ENCODE results near the gene FLYWCH2. TPM values are rescaled to one million over a fixed set of nuclear protein-coding genes. Genes with fewer than 3 reads are reported as not detected.
A peak's percentile ranks its signal among the peaks of the same experiment; 100 is the strongest.

FLYWCH2 gene
- polyA plus RNA-seq, 1 experiment, result 22.4 TPM

DNA sequence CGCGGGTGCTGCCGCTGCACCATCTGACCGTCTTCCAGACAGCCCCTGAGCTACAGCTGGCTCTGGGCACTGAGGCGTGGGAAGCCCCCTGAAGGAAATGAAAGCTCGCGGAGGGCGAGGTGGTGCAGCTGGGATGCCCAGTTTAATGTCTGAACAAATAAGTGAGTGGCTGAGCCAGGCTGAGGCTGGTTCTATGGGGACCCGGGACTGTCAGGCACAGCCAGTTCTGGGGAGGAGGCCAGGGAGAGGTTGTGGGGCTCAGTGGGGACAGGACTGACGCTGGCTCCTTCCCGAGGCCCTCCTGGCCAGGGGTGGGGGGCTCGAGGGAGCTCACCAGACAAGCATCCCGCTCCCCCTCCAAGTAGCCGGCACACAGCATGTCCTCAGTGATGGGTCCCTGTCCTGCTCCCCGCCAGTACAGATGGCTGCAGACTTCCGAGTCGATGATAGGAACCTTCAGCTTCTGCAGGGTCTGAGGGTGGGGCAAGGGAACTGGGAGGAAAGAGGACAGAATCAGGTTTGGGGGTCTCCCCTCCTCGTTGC lies 29.4 kb upstream of the FLYWCH2 start:
- H3K4me3 ChIP-seq (ENCODE audit: low read depth, low read length), result no peak overlapping the region
- no peak overlapping the region for H3K27ac ChIP-seq (ENCODE audit: low read depth, low read length)
- no peak for DNase-seq (ENCODE audit: low read depth, low spot score)
- H3K9me3 ChIP-seq (ENCODE audit: control insufficient read depth, insufficient read depth, low read length), result peaks cover 41% of the 10 kb centered on the region
- H3K27me3 ChIP-seq (ENCODE audit: control insufficient read depth, insufficient read depth, low read length), result peaks cover 10% of the 10 kb centered on the region
- CTCF ChIA-PET, result interaction anchor here (0.6 to 2.2 kb wide), 4 partner anchors 12 to 28 kb away, joined by 3 to 9 read pairs (median 5); no protein-coding TSS in a partner anchor
- POLR2A ChIA-PET, result no interaction called here
- TF ChIP-seq, protein P1, sequence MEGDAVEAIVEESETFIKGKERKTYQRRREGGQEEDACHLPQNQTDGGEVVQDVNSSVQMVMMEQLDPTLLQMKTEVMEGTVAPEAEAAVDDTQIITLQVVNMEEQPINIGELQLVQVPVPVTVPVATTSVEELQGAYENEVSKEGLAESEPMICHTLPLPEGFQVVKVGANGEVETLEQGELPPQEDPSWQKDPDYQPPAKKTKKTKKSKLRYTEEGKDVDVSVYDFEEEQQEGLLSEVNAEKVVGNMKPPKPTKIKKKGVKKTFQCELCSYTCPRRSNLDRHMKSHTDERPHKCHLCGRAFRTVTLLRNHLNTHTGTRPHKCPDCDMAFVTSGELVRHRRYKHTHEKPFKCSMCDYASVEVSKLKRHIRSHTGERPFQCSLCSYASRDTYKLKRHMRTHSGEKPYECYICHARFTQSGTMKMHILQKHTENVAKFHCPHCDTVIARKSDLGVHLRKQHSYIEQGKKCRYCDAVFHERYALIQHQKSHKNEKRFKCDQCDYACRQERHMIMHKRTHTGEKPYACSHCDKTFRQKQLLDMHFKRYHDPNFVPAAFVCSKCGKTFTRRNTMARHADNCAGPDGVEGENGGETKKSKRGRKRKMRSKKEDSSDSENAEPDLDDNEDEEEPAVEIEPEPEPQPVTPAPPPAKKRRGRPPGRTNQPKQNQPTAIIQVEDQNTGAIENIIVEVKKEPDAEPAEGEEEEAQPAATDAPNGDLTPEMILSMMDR (IDR thresholded peaks at IDR 0.05; ENCODE audit: low read depth, low read length), result no peak

DNA sequence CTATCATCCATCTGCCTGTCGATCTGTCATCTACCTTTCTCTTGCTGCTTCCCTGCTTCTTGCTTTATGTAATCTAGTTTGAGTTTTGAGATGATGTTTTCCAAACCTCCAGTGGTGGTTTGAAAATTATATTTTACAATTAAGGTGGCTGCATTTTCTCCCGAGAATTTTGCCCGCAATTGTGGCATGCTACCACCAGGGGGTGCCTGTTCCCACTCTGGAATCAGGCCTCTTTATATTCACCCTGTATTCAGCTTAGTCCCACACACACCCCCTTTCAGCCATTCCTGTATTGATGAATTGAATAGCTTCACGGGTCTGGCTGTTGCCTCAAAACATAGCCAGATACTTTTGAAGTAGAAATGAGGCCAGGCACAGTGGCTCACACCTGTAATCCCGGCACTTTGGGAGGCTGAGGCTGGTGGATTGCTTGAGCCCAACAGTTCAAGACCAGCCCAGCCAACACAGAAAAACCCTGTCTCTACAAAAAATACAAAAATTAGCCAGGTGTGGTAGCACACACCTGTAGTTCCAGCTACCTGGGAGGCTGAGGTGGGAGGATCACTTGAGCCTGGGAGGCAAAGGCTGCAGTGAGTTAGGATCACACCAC lies 28.2 kb upstream of the FLYWCH2 start:
- TF ChIP-seq, protein P1 (IDR thresholded peaks at IDR 0.05; ENCODE audit: low read depth, low read length), result peak; percentile 60
- no peak overlapping the region for H3K27ac ChIP-seq (ENCODE audit: low read depth, low read length)
- DNase-seq (ENCODE audit: low read depth, low spot score), result no peak
- POLR2A ChIA-PET, result no interaction called here
- H3K9me3 ChIP-seq (ENCODE audit: control insufficient read depth, insufficient read depth, low read length), result peaks cover 41% of the 10 kb centered on the region
- no peak overlapping the region for H3K4me3 ChIP-seq (ENCODE audit: low read depth, low read length)
- peaks cover 4% of the 10 kb centered on the region for H3K27me3 ChIP-seq (ENCODE audit: control insufficient read depth, insufficient read depth, low read length)
- CTCF ChIA-PET, result interaction anchor here (1.0 to 2.2 kb wide), 5 partner anchors 13 to 96 kb away, joined by 3 to 9 read pairs (median 5); no protein-coding TSS in a partner anchor

DNA sequence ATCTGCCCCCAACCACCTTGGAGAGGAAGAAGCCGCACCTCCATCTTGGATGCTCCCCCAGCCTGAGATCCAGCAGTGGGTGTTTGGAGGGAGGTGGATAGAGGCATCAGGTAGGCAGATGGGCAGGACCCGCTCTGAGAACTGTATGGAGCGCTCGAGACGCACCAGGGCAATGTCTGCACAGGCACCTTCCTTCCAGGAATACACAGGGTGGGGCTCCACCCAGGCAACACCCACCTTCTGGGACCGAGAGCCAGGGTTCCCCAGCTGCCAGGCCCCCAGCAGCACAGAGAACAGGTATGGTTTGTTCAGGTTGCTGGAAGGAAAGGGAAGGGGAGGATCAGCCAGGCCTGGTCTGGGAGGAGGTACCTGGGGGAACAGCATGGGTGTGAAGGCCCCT lies 27.5 kb upstream of the FLYWCH2 start:
- no peak for DNase-seq (ENCODE audit: low read depth, low spot score)
- H3K27ac ChIP-seq (ENCODE audit: low read depth, low read length), result no peak overlapping the region
- TF ChIP-seq, protein P1 (IDR thresholded peaks at IDR 0.05; ENCODE audit: low read depth, low read length), result no peak
- no peak overlapping the region for H3K4me3 ChIP-seq (ENCODE audit: low read depth, low read length)
- ChIA-PET POLR2A (no interaction called here), CTCF (interaction anchor here (1.7 kb wide), 1 partner anchor 17 kb away, joined by 5 read pairs; no protein-coding TSS in a partner anchor)
- H3K27me3 ChIP-seq (ENCODE audit: control insufficient read depth, insufficient read depth, low read length), result peaks cover 4% of the 10 kb centered on the region
- peaks cover 44% of the 10 kb centered on the region for H3K9me3 ChIP-seq (ENCODE audit: control insufficient read depth, insufficient read depth, low read length)

DNA sequence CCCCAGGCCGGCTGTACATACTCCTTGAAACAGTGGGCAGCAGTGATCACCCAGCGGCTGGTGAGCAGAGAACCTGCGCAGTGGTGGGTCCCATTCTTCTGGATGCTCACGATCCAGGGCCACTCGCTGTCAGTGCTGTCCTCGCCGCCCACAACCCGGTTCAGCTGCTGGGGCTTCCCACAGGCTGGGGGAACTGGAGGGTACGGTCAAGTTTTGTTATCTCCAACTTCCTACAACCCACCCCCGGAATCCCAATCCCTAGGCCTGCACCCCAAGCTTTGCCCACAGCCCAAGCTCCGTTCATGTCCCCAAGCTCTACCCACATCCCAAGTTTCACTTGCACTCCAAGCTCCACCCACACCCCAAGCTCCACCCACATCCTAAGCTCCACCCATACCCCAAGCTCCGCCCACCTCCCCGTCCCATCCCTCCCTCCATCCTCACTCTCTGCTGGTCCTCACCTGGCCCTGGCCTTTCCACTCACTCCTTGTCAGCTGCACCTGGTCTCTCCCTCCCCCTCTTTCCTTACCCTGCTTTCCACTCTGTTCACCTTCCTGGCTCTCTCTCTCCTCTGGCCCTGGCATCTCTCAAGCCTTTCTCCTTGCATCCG lies 26.8 kb upstream of the FLYWCH2 start:
- Histone ChIP-seq H3K27ac (ENCODE audit: low read depth, low read length) (no peak overlapping the region), H3K4me3 (ENCODE audit: low read depth, low read length) (no peak overlapping the region), H3K27me3 (ENCODE audit: control insufficient read depth, insufficient read depth, low read length) (peaks cover 4% of the 10 kb centered on the region), H3K9me3 (ENCODE audit: control insufficient read depth, insufficient read depth, low read length) (peaks cover 50% of the 10 kb centered on the region)
- POLR2A ChIA-PET, result interaction anchor here (1.0 kb wide), 1 partner anchor 12 kb away, joined by 3 read pairs; no protein-coding TSS in a partner anchor
- no peak for DNase-seq (ENCODE audit: low read depth, low spot score)
- TF ChIP-seq, protein P1 (IDR thresholded peaks at IDR 0.05; ENCODE audit: low read depth, low read length), result no peak
- CTCF ChIA-PET, result no interaction called here
